ENCODE measurements around the gene CKAP2L.

CKAP2L gene

GRCh38 chr2:112767693-112768330 is 3.4 kb upstream of the CKAP2L start:
- DNase-seq: no peak

GRCh38 chr2:112765251-112765650 is 842 bp upstream of the CKAP2L start:
- no peak for DNase-seq

GRCh38 chr2:112762276-112762675 is 2.1 kb downstream of the CKAP2L start:
- no peak for DNase-seq

GRCh38 chr2:112760149-112760548 is 4.3 kb downstream of the CKAP2L start:
- DNase-seq: no peak

- no peak for DNase-seq
Observed at GRCh38 chr2:112758711-112759110, 5.7 kb downstream of the CKAP2L start.

GRCh38 chr2:112757265-112757664 is 7.1 kb downstream of the CKAP2L start:
- DNase-seq: no peak

GRCh38 chr2:112756207-112756606 is 8.2 kb downstream of the CKAP2L start:
- DNase-seq: no peak

GRCh38 chr2:112755444-112755843 is 9.0 kb downstream of the CKAP2L start:
- no peak for DNase-seq

- no peak for DNase-seq
Observed at GRCh38 chr2:112754564-112754963, 9.8 kb downstream of the CKAP2L start.

- DNase-seq: no peak
Observed at GRCh38 chr2:112752667-112753066, 11.7 kb downstream of the CKAP2L start.

- no peak for DNase-seq
Observed at GRCh38 chr2:112751451-112752197, 12.8 kb downstream of the CKAP2L start.

GRCh38 chr2:112750560-112750843 is 13.9 kb downstream of the CKAP2L start:
- no peak for DNase-seq

- DNase-seq: peak in 54 of 56 donors; percentile 10 to 82 (median 51)
Observed at GRCh38 chr2:112749755-112750559, 14.5 kb downstream of the CKAP2L start.

GRCh38 chr2:112740527-112740926 is 23.9 kb downstream of the CKAP2L start:
- no peak for DNase-seq

GRCh38 chr2:112737542-112738232 is 26.7 kb downstream of the CKAP2L start:
- no peak for DNase-seq

GRCh38 chr2:112733871-112734270 is 30.5 kb downstream of the CKAP2L start:
- DNase-seq: no peak

GRCh38 chr2:112733456-112733855 is 31.0 kb downstream of the CKAP2L start:
- no peak for DNase-seq

GRCh38 chr2:112731479-112731878 is 32.9 kb downstream of the CKAP2L start:
- DNase-seq: no peak

- no peak for DNase-seq
Observed at GRCh38 chr2:112730791-112731190, 33.6 kb downstream of the CKAP2L start.

GRCh38 chr2:112730216-112730615 is 34.2 kb downstream of the CKAP2L start:
- DNase-seq: no peak

- DNase-seq: no peak
Observed at GRCh38 chr2:112728378-112729175, 35.8 kb downstream of the CKAP2L start.

Data from amygdala (tissue), 56 donors.